Pons (tissue), 1 donor: ENCODE measurements around the gene AATK.

ENCODE experiments used
- DNase-seq: peaks from one replicate; pipeline ENCODE4 v3.0.0-alpha.2; 2016; ENCODE audit warnings: low spot score

Gene AATK

GRCh38 chr17:81196505-81197408 is 30.7 kb upstream of the AATK start:
- DNase-seq: no peak

- no peak for DNase-seq
Measured at GRCh38 chr17:81195941-81196495, 30.0 kb upstream of the AATK start.

- DNase-seq: no peak
Measured at GRCh38 chr17:81194941-81195901, 29.2 kb upstream of the AATK start.

- no peak for DNase-seq
Measured at GRCh38 chr17:81194225-81194760, 28.3 kb upstream of the AATK start.

- DNase-seq: no peak
Measured at GRCh38 chr17:81193470-81194224, 27.6 kb upstream of the AATK start.

- no peak for DNase-seq
Measured at GRCh38 chr17:81193051-81193410, 27.0 kb upstream of the AATK start.

GRCh38 chr17:81192386-81193050 is 26.5 kb upstream of the AATK start:
- no peak for DNase-seq

- no peak for DNase-seq
Measured at GRCh38 chr17:81191646-81192045, 25.6 kb upstream of the AATK start.

GRCh38 chr17:81191116-81191515 is 25.1 kb upstream of the AATK start:
- no peak for DNase-seq

GRCh38 chr17:81190591-81190990 is 24.6 kb upstream of the AATK start:
- no peak for DNase-seq

- no peak for DNase-seq
Measured at GRCh38 chr17:81189670-81190530, 23.9 kb upstream of the AATK start.

- no peak for DNase-seq
Measured at GRCh38 chr17:81189016-81189415, 23.0 kb upstream of the AATK start.

- no peak for DNase-seq
Measured at GRCh38 chr17:81188491-81188840, 22.4 kb upstream of the AATK start.

GRCh38 chr17:81187586-81188490 is 21.8 kb upstream of the AATK start:
- DNase-seq: no peak

GRCh38 chr17:81187120-81187519 is 21.1 kb upstream of the AATK start:
- no peak for DNase-seq

- no peak for DNase-seq
Measured at GRCh38 chr17:81186203-81186602, 20.2 kb upstream of the AATK start.

GRCh38 chr17:81184555-81184954 is 18.5 kb upstream of the AATK start:
- DNase-seq: no peak

- no peak for DNase-seq
Measured at GRCh38 chr17:81183807-81184206, 17.8 kb upstream of the AATK start.

- no peak for DNase-seq
Measured at GRCh38 chr17:81183316-81183715, 17.3 kb upstream of the AATK start.
